DMS 273 (cell line): ENCODE measurements around the gene HOXB5.

Source experiments
- DNase-seq: peaks from one replicate; lab custom pipeline; 2025; ENCODE audit not compliant: unreplicated experiment; lab: John Stamatoyannopoulos, UW

The HOXB5 gene

GRCh38 chr17:48604770-48605329, 11.3 kb upstream of the HOXB5 start, which contains the start of gene HOXB6:
TSS of gene HOXB6 (minus strand) at chr17:48604986. CDS start at chr17:48598150, 6,836 bp downstream.
- DNase-seq, result no peak

- no peak for DNase-seq
These were observed 10.6 kb upstream of the HOXB5 start for GRCh38 chr17:48603959-48604769.

GRCh38 chr17:48601539-48602425, 8.2 kb upstream of the HOXB5 start:
- no peak for DNase-seq

- DNase-seq, result no peak
These were observed 7.6 kb upstream of the HOXB5 start for GRCh38 chr17:48601207-48601538.

GRCh38 chr17:48600244-48601098, 6.9 kb upstream of the HOXB5 start:
- DNase-seq, result no peak

GRCh38 chr17:48599354-48599753, 5.8 kb upstream of the HOXB5 start:
- DNase-seq, result no peak

GRCh38 chr17:48598736-48599135, 5.2 kb upstream of the HOXB5 start:
- DNase-seq, result no peak

- peak; percentile 36 for DNase-seq
These were observed 4.4 kb upstream of the HOXB5 start for GRCh38 chr17:48597778-48598631.

- DNase-seq, result no peak
These were observed 3.9 kb upstream of the HOXB5 start for GRCh38 chr17:48597528-48597777.

- DNase-seq, result no peak
These were observed 3.4 kb upstream of the HOXB5 start for GRCh38 chr17:48596735-48597527.

GRCh38 chr17:48596000-48596734, 2.6 kb upstream of the HOXB5 start:
- peak; percentile 23 for DNase-seq

- DNase-seq, result no peak
These were observed 1.9 kb upstream of the HOXB5 start for GRCh38 chr17:48595278-48595999.

GRCh38 chr17:48594538-48595277, 1.1 kb upstream of the HOXB5 start:
- no peak for DNase-seq

- peak; percentile 83 for DNase-seq
These were observed 410 bp upstream of the HOXB5 start for GRCh38 chr17:48593840-48594537.

GRCh38 chr17:48592577-48592976, 1.0 kb downstream of the HOXB5 start:
- no peak for DNase-seq

- DNase-seq, result no peak
These were observed 1.5 kb downstream of the HOXB5 start for GRCh38 chr17:48592057-48592514.
